Tibial artery (tissue), 4 donors: ENCODE data around the gene S100PBP.

Experiments used
- DNase-seq, 2 donors: peaks; one replicate each; pipeline ENCODE4 v3.0.0-alpha.2; 2019
- H3K27ac ChIP-seq, 2 donors: fragments of 200-600 bp; sonication (generic) in 1 of 2; 1 replicate in 1 of 2; 2 replicates in 1 of 2; pipeline ENCODE4 v1.5.1; 2018 to 2019; ENCODE audit warnings: mild to moderate bottlenecking in 1 of 2
- H3K27me3 ChIP-seq, 2 donors: fragments of 200-600 bp; sonication (generic) in 1 of 2; one replicate each; pipeline versions ENCODE4 v1.5.1 to v1.6.0; 2016 to 2019
- H3K36me3 ChIP-seq, 3 donors: fragments of 200-600 bp; sonication (generic) in 2 of 3; one replicate each; pipeline ENCODE4 v1.5.1; 2016 to 2019; ENCODE audit warnings: mild to moderate bottlenecking in 2 of 3
- H3K4me1 ChIP-seq, 4 donors: fragments of 200-600 bp; sonication (generic) in 2 of 4; 1 replicate in 3 of 4; 2 replicates in 1 of 4; pipeline ENCODE4 v1.5.1; 2016 to 2019
- H3K4me3 ChIP-seq, 2 donors: fragments of 200-600 bp; sonication (generic) in 1 of 2; 1 replicate in 1 of 2; 2 replicates in 1 of 2; pipeline ENCODE4 v1.5.1; 2018 to 2019; ENCODE audit warnings: mild to moderate bottlenecking in 2 of 2
- H3K9me3 ChIP-seq, 3 donors: fragments of 200-600 bp; sonication (generic) in 1 of 3; one replicate each; pipeline ENCODE4 v1.5.1; 2016 to 2019
- CTCF ChIP-seq, 2 experiments: fragments of 200-600 bp in 1 of 2; fragments of 450-650 bp in 1 of 2; IDR thresholded peaks; one replicate each; pipeline ENCODE4 v1.5.1; 2017 to 2019; ENCODE audit warnings: antibody characterized with exemption in 2 of 2, mild to moderate bottlenecking in 1 of 2, moderate library complexity in 1 of 2
- intact Hi-C: fragments of 100-400 bp; cut with DNase I; formaldehyde crosslinking; loops from one replicate; pipeline ENCODE4 v1.15.0; 2023; ENCODE audit warnings: low total_unique reads

Gene S100PBP

DNA sequence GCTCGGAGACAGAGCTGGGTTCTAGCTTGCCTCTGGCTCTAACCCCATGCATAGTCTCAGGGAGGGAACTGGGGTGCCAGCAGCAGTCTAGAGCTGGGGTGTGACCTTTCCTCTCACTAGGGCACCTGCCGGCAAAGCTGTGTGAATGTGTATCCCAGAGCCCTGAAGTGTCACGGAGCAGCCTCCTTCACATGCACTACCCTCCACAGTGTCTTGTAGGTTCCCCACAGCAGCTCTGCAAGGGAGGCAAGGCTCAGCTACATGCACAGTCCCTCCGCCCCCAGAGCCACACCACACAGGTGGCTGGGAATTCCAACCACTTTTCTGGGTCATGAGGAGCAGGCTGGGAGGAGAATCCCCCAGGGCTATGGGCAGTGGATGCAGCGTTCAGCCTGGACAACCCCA, 61.2 kb downstream of the S100PBP start:
- peak in 1 of 2 donors; percentile 42 for DNase-seq
- Histone ChIP-seq H3K9me3 (no peaks in the 10 kb centered on the region), H3K27me3 (peaks cover 0 to 23% of the 10 kb centered on the region in 2 donors), H3K4me1 (peaks cover 0 to 34% (median 26%) of the 10 kb centered on the region in 4 donors), H3K27ac (no peak overlapping the region), H3K36me3 (no peaks in the 10 kb centered on the region), H3K4me3 (no peak overlapping the region)
- intact Hi-C loops, result no loop called here
- TF ChIP-seq CTCF (IDR thresholded peaks at IDR 0.05), result no peak

DNA sequence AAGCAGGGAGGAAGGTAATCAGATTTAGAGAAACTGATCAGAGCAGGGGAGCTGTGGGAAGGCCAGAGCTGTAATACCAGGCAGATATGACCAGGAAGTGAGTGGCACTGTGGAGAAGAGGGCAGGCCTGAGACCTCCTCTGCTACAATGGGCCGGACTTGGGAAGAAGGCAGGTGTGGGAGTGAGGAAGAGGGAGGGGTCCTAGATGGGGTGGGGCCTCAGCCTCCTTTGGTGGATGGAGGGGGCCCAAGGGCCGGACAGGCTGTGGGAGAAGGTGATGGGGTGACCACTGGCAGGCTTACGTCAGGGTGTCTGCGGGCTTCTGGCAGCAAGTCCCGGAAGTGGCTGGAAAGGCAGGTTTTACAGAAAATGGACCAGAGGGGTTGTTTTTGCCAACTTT, 63.8 kb downstream of the S100PBP start:
- no peak for TF ChIP-seq CTCF (IDR thresholded peaks at IDR 0.05)
- Histone ChIP-seq H3K4me1 (peaks cover 0 to 41% (median 31%) of the 10 kb centered on the region in 4 donors), H3K36me3 (no peaks in the 10 kb centered on the region), H3K27me3 (peaks cover 0 to 42% of the 10 kb centered on the region in 2 donors), H3K4me3 (no peak overlapping the region), H3K27ac (peak overlapping the region in 1 of 2 donors; percentile 36), H3K9me3 (no peaks in the 10 kb centered on the region)
- intact Hi-C loops, result no loop called here
- no peak for DNase-seq

- Histone ChIP-seq H3K36me3 (no peaks in the 10 kb centered on the region), H3K4me1 (peaks cover 0 to 38% (median 32%) of the 10 kb centered on the region in 4 donors), H3K4me3 (peak overlapping the region; percentile 28 to 38), H3K27ac (peak overlapping the region in 1 of 2 donors; percentile 36), H3K27me3 (peaks cover 0 to 42% of the 10 kb centered on the region in 2 donors), H3K9me3 (no peaks in the 10 kb centered on the region)
- no peak for TF ChIP-seq CTCF (IDR thresholded peaks at IDR 0.05)
- peak in 1 of 2 donors; percentile 84 for DNase-seq
- intact Hi-C loops, result no loop called here
These were observed 64.7 kb downstream of the S100PBP start for GRCh38 chr1:32881871-32882850.

DNA sequence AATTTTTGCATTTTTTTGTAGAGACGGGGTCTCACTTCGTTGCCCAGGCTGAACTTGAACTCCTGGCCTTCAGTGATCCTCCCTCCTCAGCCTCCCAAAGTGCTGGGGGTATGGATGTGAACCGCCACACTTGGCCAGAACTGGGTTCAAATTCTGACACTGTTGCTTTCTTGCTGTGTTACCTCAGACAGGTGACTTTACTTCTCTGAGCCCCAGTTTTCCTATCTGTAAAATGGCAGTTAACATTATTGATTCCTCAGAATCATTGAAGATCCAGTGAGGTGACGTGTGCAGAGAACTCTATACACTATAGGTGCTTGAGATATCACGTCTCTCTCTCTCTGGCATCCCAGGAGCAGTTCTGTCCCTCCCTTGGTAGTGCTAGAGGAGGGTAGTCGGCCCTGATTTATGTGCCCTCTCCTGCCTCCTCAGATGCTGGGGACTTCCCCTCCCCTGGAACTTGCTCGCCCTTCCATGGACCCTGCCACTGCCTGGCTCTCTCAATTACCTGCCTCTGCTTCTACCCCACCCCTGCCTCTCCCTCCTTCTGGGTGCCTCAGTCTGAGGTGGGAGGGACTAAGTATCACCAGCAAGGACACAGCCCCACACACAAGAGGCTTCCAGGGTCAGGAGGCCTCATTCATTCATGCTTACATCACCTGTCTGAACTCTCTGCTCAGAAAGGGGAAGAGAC, 66.0 kb downstream of the S100PBP start:
- intact Hi-C loops, result no loop called here
- DNase-seq, result no peak
- H3K4me1 ChIP-seq, result peaks cover 0 to 31% (median 26%) of the 10 kb centered on the region in 4 donors
- no peak overlapping the region for H3K27ac ChIP-seq
- no peak for TF ChIP-seq CTCF (IDR thresholded peaks at IDR 0.05)
- no peaks in the 10 kb centered on the region for H3K36me3 ChIP-seq
- H3K9me3 ChIP-seq, result no peaks in the 10 kb centered on the region
- H3K27me3 ChIP-seq, result peaks cover 0 to 52% of the 10 kb centered on the region in 2 donors
- no peak overlapping the region for H3K4me3 ChIP-seq

DNA sequence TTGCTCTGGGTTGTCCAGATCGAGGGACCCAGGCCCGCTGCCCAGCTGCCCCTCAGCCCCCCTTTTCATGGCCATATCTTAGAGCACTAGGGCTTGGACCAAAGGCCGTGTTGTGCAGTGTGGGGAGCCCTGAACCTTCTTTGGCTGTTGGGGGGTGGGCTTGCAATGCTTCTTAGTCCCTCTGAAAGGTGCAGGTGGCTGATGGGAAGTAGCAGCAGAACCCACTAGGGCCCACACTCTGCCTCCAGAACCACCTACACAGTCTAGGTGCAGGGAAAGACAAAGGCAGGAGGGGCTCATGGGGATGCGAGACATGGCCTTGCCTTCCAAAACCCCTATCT, 66.5 kb downstream of the S100PBP start:
- Histone ChIP-seq H3K27ac (no peak overlapping the region), H3K36me3 (no peaks in the 10 kb centered on the region), H3K4me3 (no peak overlapping the region), H3K9me3 (no peaks in the 10 kb centered on the region), H3K27me3 (peaks cover 0 to 56% of the 10 kb centered on the region in 2 donors), H3K4me1 (peaks cover 0 to 31% (median 26%) of the 10 kb centered on the region in 4 donors)
- no peak for TF ChIP-seq CTCF (IDR thresholded peaks at IDR 0.05)
- no peak for DNase-seq
- intact Hi-C loops, result no loop called here
